K562 (cell line): ENCODE results near the gene GMPR2. TPM values are rescaled to one million over a fixed set of nuclear protein-coding genes. Genes with fewer than 3 reads are reported as not detected.

Experiments
- ATAC-seq: fragments of 200-7000 bp; cut with Tn5 transposase; 3 replicates; pipeline ENCODE4 v1.9.1; 2020; ENCODE audit warnings: moderate library complexity
- BruUV-seq: library from RNA; stranded (reverse); fragments of 400-500 nt; replicated peaks from 2 replicates; lab custom pipeline; 2021; lab: Mats Ljungman, UMichigan
- CTCF ChIA-PET: fragments of 300-600 bp; formaldehyde crosslinking; extraction: SDS; loops from one replicate; lab custom pipeline; 2021; ENCODE audit warnings: low intra/inter-chr PET ratio; lab: Yijun Ruan, JAX
- POLR2A ChIA-PET: fragments of 300-600, 350-650 bp; sonication (Branson Sonifier 250); formaldehyde crosslinking; extraction: SDS; loops from one replicate; lab custom pipeline; 2021; ENCODE audit warnings: antibody characterized with exemption, inconsistent platforms; lab: Yijun Ruan, JAX
- DNase-seq, 4 experiments: peaks; one replicate each; pipeline versions ENCODE4 v3.0.0 to v3.0.0-alpha.2; 2011 to 2018; ENCODE audit warnings: low spot score in 3 of 4, mixed read lengths in 3 of 4; ENCODE audit errors: extremely low read depth in 1 of 4
- FAIRE-seq: peaks from 2 replicates; lab custom pipeline; 2011; peaks lifted over from hg19 to GRCh38; lab: Jason Lieb, UNC
- H2AFZ ChIP-seq: 2 replicates; pipeline ENCODE4 v1.6.0; 2011; ENCODE audit warnings: low read depth, low read length, control low read depth, inconsistent platforms
- H3K27ac ChIP-seq: fragments of 200-600 bp; 3 replicates; pipeline ENCODE4 v1.8.0; 2011; ENCODE audit warnings: low read depth, mild to moderate bottlenecking, control low read depth, inconsistent platforms, low read length, moderate library complexity, mixed read lengths; ENCODE audit errors: extremely low read depth
- H3K27me3 ChIP-seq, 2 experiments: fragments of 300-600 bp in 1 of 2; 2 replicates in 1 of 2; 3 replicates in 1 of 2; pipeline versions ENCODE4 v1.6.0 to v1.8.0; 2011; ENCODE audit warnings: inconsistent platforms in 2 of 2, low read length in 2 of 2, mild to moderate bottlenecking in 1 of 2, mixed read lengths in 1 of 2, moderate library complexity in 1 of 2; ENCODE audit not compliant: control insufficient read depth in 2 of 2, insufficient read depth in 2 of 2
- H3K36me3 ChIP-seq: fragments of 300-600 bp; 3 replicates; pipeline ENCODE4 v1.8.0; 2011; ENCODE audit warnings: mild to moderate bottlenecking, low read length, inconsistent platforms; ENCODE audit not compliant: control insufficient read depth, insufficient read depth
- H3K4me1 ChIP-seq, 2 experiments: fragments of 200-600 bp in 1 of 2; replicated peaks in 1 of 2; 2 replicates in 1 of 2; 3 replicates in 1 of 2; pipeline versions ENCODE4 v1.5.1 to v1.8.0; 2011; ENCODE audit warnings: inconsistent platforms in 2 of 2, low read length in 2 of 2, mild to moderate bottlenecking in 1 of 2, mixed read lengths in 1 of 2, moderate library complexity in 1 of 2; ENCODE audit not compliant: control insufficient read depth in 2 of 2, insufficient read depth in 2 of 2
- H3K4me2 ChIP-seq: 2 replicates; pipeline ENCODE4 v1.6.1; 2011; ENCODE audit warnings: low read length, control low read depth, inconsistent platforms, mixed read lengths; ENCODE audit not compliant: insufficient read depth
- H3K4me3 ChIP-seq: fragments of 200-600 bp; sonication (generic), shearing (Covaris generic); 2 replicates; pipeline ENCODE4 v1.5.1; 2016; ENCODE audit warnings: control low read depth, inconsistent platforms
- H3K79me2 ChIP-seq: fragments of 200-600 bp; 3 replicates; pipeline ENCODE4 v1.8.0; 2011; ENCODE audit warnings: low read length, inconsistent platforms; ENCODE audit not compliant: control insufficient read depth, insufficient read depth
- H3K9ac ChIP-seq, 2 experiments: 2 replicates each; pipeline versions ENCODE4 v1.6.0 to v1.6.1; 2011; ENCODE audit warnings: low read depth in 2 of 2, low read length in 2 of 2, control low read depth in 1 of 2, inconsistent platforms in 1 of 2, mild to moderate bottlenecking in 1 of 2, mixed read lengths in 1 of 2; ENCODE audit not compliant: insufficient read depth in 1 of 2
- H3K9me1 ChIP-seq: one replicate; pipeline ENCODE4 v1.6.0; 2011; ENCODE audit warnings: inconsistent platforms, mild to moderate bottlenecking, low read length, moderate library complexity; ENCODE audit not compliant: control insufficient read depth, insufficient read depth
- H3K9me3 ChIP-seq: replicated peaks from 2 replicates; pipeline ENCODE4 v1.5.1; 2011; ENCODE audit warnings: low read depth, low read length, inconsistent platforms; ENCODE audit not compliant: control insufficient read depth, insufficient read depth
- H4K20me1 ChIP-seq: replicated peaks from 2 replicates; pipeline ENCODE4 v1.6.1; 2011; ENCODE audit warnings: low read length, inconsistent platforms, mixed read lengths; ENCODE audit not compliant: control insufficient read depth, insufficient read depth
- BACH1 ChIP-seq: fragments of 200-800 bp; sonication (Bioruptor generic); IDR thresholded peaks from 2 replicates; pipeline ENCODE4 v1.6.1; 2016; ENCODE audit warnings: missing genetic modification characterization, missing compliant biosample characterization
- GTF3C2 ChIP-seq: IDR thresholded peaks from 3 replicates; pipeline ENCODE4 v1.6.1; 2011; ENCODE audit warnings: borderline replicate concordance, mild to moderate bottlenecking, moderate library complexity; ENCODE audit not compliant: insufficient read length; ENCODE audit errors: extremely low read depth
- KAT7 ChIP-seq: sonication (generic); formaldehyde crosslinking; IDR thresholded peaks from 2 replicates; pipeline ENCODE4 v1.8.0; 2022; ENCODE audit warnings: missing genetic modification reagents, mild to moderate bottlenecking, borderline replicate concordance
- NR2C1 ChIP-seq, 2 experiments: fragments of 450-650 bp; IDR thresholded peaks; 2 replicates each; pipeline ENCODE4 v1.6.1; 2017; ENCODE audit warnings: mild to moderate bottlenecking in 2 of 2, antibody characterized with exemption in 1 of 2, inconsistent platforms in 1 of 2, missing compliant biosample characterization in 1 of 2, missing genetic modification characterization in 1 of 2
- WGBS: fragments of 100-300 bp; shearing (Covaris generic); methylation state at CpG from one replicate; pipeline ENCODE4 v1.1.6; 2016; ENCODE audit warnings: low coverage, mixed read lengths; ENCODE audit not compliant: insufficient coverage; ENCODE audit errors: missing lambda C conversion rate; 5-methylcytosine and 5-hydroxymethylcytosine counted together
- in situ Hi-C: fragments of 300-500 bp; cut with MboI; formaldehyde crosslinking; loops from 4 replicates; pipeline ENCODE4 v1.15.0; 2018; ENCODE audit warnings: inconsistent platforms, mixed read lengths
- intact Hi-C: fragments of 100-400 bp; cut with micrococcal nuclease; formaldehyde crosslinking; loops from 2 replicates; pipeline ENCODE4 v1.14.2; 2022
- polyA plus RNA-seq, 8 experiments: library from polyadenylated mRNA; depleted of rRNA in 4 of 8; stranded (reverse) in 5 of 8; unstranded in 3 of 8; fragments of >200 nt; fragmentation: Nextera tagmentation in 2 of 8; fragmentation: Illumina TruSeq in 1 of 8; extraction: Ambion mirVana in 2 of 8; extraction: Trizol in 1 of 8; gene quantifications; 2 replicates each; pipeline versions ENCODE4 v1.2.1 to v1.2.3, GENCODE V29; 2011 to 2014; ENCODE audit warnings: inconsistent platforms in 1 of 8, missing spikeins in 1 of 8
- total RNA-seq, 7 experiments: library from RNA; depleted of rRNA in 6 of 7; stranded (reverse); fragments of >200 nt in 6 of 7; fragmentation: Illumina TruSeq in 2 of 7; extraction: Trizol in 2 of 7; gene quantifications; 2 replicates each; pipeline versions ENCODE4 v1.2.1 to v1.2.3, GENCODE V29; 2011 to 2021; ENCODE audit warnings: low replicate concordance in 1 of 7

GMPR2 gene
- total and polyA plus RNA-seq, 9 of the 15 experiments (the other 6 are each of a cell fraction or from before 2014, with no cell fraction given) = 26.4 to 67.4 (median 36.3) TPM

GRCh38 chr14:24259282-24260025 lies 26.7 kb downstream of the GMPR2 start (continued):
- no peak for TF ChIP-seq GTF3C2

GRCh38 chr14:24260026-24260779 lies 27.5 kb downstream of the GMPR2 start:
- Histone ChIP-seq H3K36me3 (no peaks in the 10 kb centered on the region; the same call in 2 of the 3 replicates), H3K4me3 (no peak overlapping the region), H4K20me1 (no peaks in the 10 kb centered on the region), H3K4me2 (no peak overlapping the region), H2AFZ (no peak overlapping the region), H3K9me3 (no peaks in the 10 kb centered on the region), H3K9ac (peak overlapping the region in 1 of 2 experiments; percentile 64; a peak in 2 of 4 replicates), H3K27ac (no peak overlapping the region), H3K4me1 (peaks cover 20 to 68% of the 10 kb centered on the region in 2 experiments; a peak in 4 of 5 replicates), H3K9me1 (no peaks in the 10 kb centered on the region), H3K27me3 (no peaks in the 10 kb centered on the region), H3K79me2 (no peaks in the 10 kb centered on the region)
- ChIA-PET POLR2A (interaction anchor here (0.6 kb wide), 1 partner anchor 181 kb away, joined by 3 read pairs; no protein-coding TSS in a partner anchor), CTCF (no interaction called here)
- 54% methylated on average over 11 of the region's 16 CpGs for WGBS
- DNase-seq = peak in 1 of 4 experiments; percentile 16
- no peak for FAIRE-seq
- TF ChIP-seq NR2C1 (IDR thresholded peaks at IDR 0.05) (0 out of 2 replicates have a peak, but pooled peaks have one; percentile 18), NR2C1 (tag; IDR thresholded peaks at IDR 0.05) (no peak), BACH1 (no peak), KAT7 (CRISPR knock-in tag) (no peak)
- intact Hi-C loops = no loop called here
- BruUV-seq = no TSS peak
- in situ Hi-C loops = no loop called here
- ATAC-seq = no peak
